HepG2 (cell line): ENCODE data around the gene CNKSR3. TPM values are rescaled to one million over a fixed set of nuclear protein-coding genes. Genes with fewer than 3 reads are reported as not detected.

Experiments used
- ATAC-seq: fragments of 200-7000 bp; cut with Tn5 transposase; 3 replicates; pipeline ENCODE4 v1.9.1; 2020; ENCODE audit warnings: mild to moderate bottlenecking, moderate library complexity
- BruUV-seq: library from RNA; stranded (reverse); fragments of 400-500 nt; replicated peaks from 2 replicates; lab custom pipeline; 2021; lab: Mats Ljungman, UMichigan
- CTCF ChIA-PET: fragments of 300-600 bp; formaldehyde crosslinking; extraction: SDS; loops from one replicate; lab custom pipeline; 2021; ENCODE audit warnings: low total read pairs, inconsistent platforms, low intra/inter-chr PET ratio; lab: Yijun Ruan, JAX
- POLR2A ChIA-PET: fragments of 350-600 bp; sonication (Branson Sonifier 250); formaldehyde crosslinking; loops from one replicate; lab custom pipeline; 2020; ENCODE audit warnings: antibody characterized with exemption, inconsistent platforms; lab: Yijun Ruan, JAX
- DNase-seq: peaks from one replicate; pipeline ENCODE4 v3.0.0-alpha.2; 2015; ENCODE audit warnings: low spot score
- FAIRE-seq: peaks from 3 replicates; lab custom pipeline; 2011; peaks lifted over from hg19 to GRCh38; lab: Jason Lieb, UNC
- H2AFZ ChIP-seq: one replicate; pipeline ENCODE4 v1.6.1; 2011; ENCODE audit warnings: low read length, inconsistent platforms
- H3K27ac ChIP-seq: fragments of 300-600 bp; 3 replicates; pipeline ENCODE4 v1.8.0; 2011; ENCODE audit warnings: mixed run types, mild to moderate bottlenecking, mixed read lengths, low read length, inconsistent platforms; ENCODE audit not compliant: insufficient read depth; ENCODE audit errors: extremely low read length
- H3K27me3 ChIP-seq, 2 experiments: fragments of 200-600 bp in 1 of 2; 2 replicates in 1 of 2; 3 replicates in 1 of 2; pipeline versions ENCODE4 v1.6.0 to v1.8.0; 2011; ENCODE audit warnings: low read length in 2 of 2, mild to moderate bottlenecking in 2 of 2, moderate library complexity in 2 of 2, inconsistent platforms in 1 of 2; ENCODE audit not compliant: insufficient read depth in 2 of 2, control insufficient read depth in 1 of 2
- H3K36me3 ChIP-seq, 2 experiments: fragments of 200-600 bp in 1 of 2; replicated peaks in 1 of 2; 2 replicates in 1 of 2; 3 replicates in 1 of 2; pipeline versions ENCODE4 v1.5.1 to v1.8.0; 2011; ENCODE audit warnings: low read length in 2 of 2, inconsistent platforms in 1 of 2; ENCODE audit not compliant: insufficient read depth in 2 of 2, control insufficient read depth in 1 of 2
- H3K4me1 ChIP-seq: 2 replicates; pipeline ENCODE4 v1.5.1; 2012; ENCODE audit warnings: low read length, inconsistent platforms; ENCODE audit not compliant: insufficient read depth
- H3K4me2 ChIP-seq: 2 replicates; pipeline ENCODE4 v1.6.0; 2011; ENCODE audit warnings: low read depth, low read length, inconsistent platforms
- H3K4me3 ChIP-seq, 3 experiments: fragments of 200-600 bp in 1 of 3; sonication (generic), shearing (Covaris generic) in 1 of 3; replicated peaks in 1 of 3; 2 replicates each; pipeline ENCODE4 v1.5.1; 2011 to 2016; ENCODE audit warnings: low read length in 3 of 3, inconsistent platforms in 2 of 3, low read depth in 2 of 3, mild to moderate bottlenecking in 2 of 3, control low read depth in 1 of 3, mixed read lengths in 1 of 3; ENCODE audit not compliant: insufficient read depth in 1 of 3
- H3K79me2 ChIP-seq: one replicate; pipeline ENCODE4 v1.6.1; 2011; ENCODE audit warnings: low read length, inconsistent platforms; ENCODE audit not compliant: insufficient read depth
- H3K9ac ChIP-seq: 2 replicates; pipeline ENCODE4 v1.6.0; 2011; ENCODE audit warnings: mild to moderate bottlenecking, low read depth, low read length, inconsistent platforms; ENCODE audit not compliant: insufficient read depth
- H3K9me3 ChIP-seq: 2 replicates; pipeline ENCODE4 v1.5.1; 2012; ENCODE audit warnings: mild to moderate bottlenecking, low read length
- H4K20me1 ChIP-seq: 2 replicates; pipeline ENCODE4 v1.6.0; 2011; ENCODE audit warnings: inconsistent platforms, mild to moderate bottlenecking, low read length, moderate library complexity; ENCODE audit not compliant: insufficient read depth
- HNF4G ChIP-seq, 2 experiments: sonication (generic) in 1 of 2; formaldehyde crosslinking in 1 of 2; IDR thresholded peaks; 2 replicates each; pipeline versions ENCODE4 v1.4.0 to v1.6.1; 2011 to 2020; ENCODE audit warnings: borderline replicate concordance in 2 of 2, low read depth in 2 of 2, mild to moderate bottlenecking in 2 of 2, low read length in 1 of 2, missing genetic modification reagents in 1 of 2, moderate library complexity in 1 of 2
- MEIS1 ChIP-seq: sonication (generic); formaldehyde crosslinking; IDR thresholded peaks from 2 replicates; pipeline ENCODE4 v1.9.0; 2021; ENCODE audit warnings: mild to moderate bottlenecking, missing genetic modification reagents, moderate library complexity, borderline replicate concordance
- NR2C2 ChIP-seq: sonication (generic); formaldehyde crosslinking; IDR thresholded peaks from 2 replicates; pipeline ENCODE4 v1.4.0; 2020; ENCODE audit warnings: missing genetic modification reagents, mild to moderate bottlenecking, moderate library complexity, borderline replicate concordance
- PTBP1 ChIP-seq: fragments of 200-400 bp; formaldehyde crosslinking; IDR thresholded peaks from 2 replicates; pipeline ENCODE4 v1.6.1; 2018; ENCODE audit warnings: low read length, low read depth; ENCODE audit not compliant: poor library complexity, severe bottlenecking
- TRIM24 ChIP-seq: sonication (generic); formaldehyde crosslinking; IDR thresholded peaks from 2 replicates; pipeline ENCODE4 v1.8.0; 2022; ENCODE audit warnings: mild to moderate bottlenecking, missing genetic modification reagents
- ZNF781 ChIP-seq: sonication (generic); formaldehyde crosslinking; IDR thresholded peaks from 2 replicates; pipeline ENCODE4 v1.5.1; 2020; ENCODE audit warnings: borderline replicate concordance, mild to moderate bottlenecking, missing genetic modification reagents; ENCODE audit errors: not compliant biosample characterization
- WGBS: methylation state at CpG from one replicate; pipeline ENCODE4 v1.1.6; 2017; ENCODE audit warnings: low lambda C conversion rate; 5-methylcytosine and 5-hydroxymethylcytosine counted together
- in situ Hi-C: cut with HindIII; loops from 2 replicates; pipeline ENCODE4 v1.10.0; 2017; ENCODE audit warnings: low pct_unique_long_range_greater_than_20kb; ENCODE audit not compliant: extremely low pct_ligation_motif_present
- intact Hi-C: fragments of 100-400 bp; cut with micrococcal nuclease; formaldehyde crosslinking; loops from one replicate; pipeline ENCODE4 v1.10.0; 2022; ENCODE audit not compliant: unreplicated experiment
- polyA plus RNA-seq, 8 experiments: library from polyadenylated mRNA; depleted of rRNA in 3 of 8; stranded (reverse) in 7 of 8; unstranded in 1 of 8; fragments of >200 nt; fragmentation: Illumina TruSeq in 4 of 8; extraction: Trizol in 4 of 8; gene quantifications; 2 replicates each; pipeline versions ENCODE4 v1.2.1 to v1.2.3, GENCODE V29; 2011 to 2016; ENCODE audit warnings: low read depth in 4 of 8, missing spikeins in 1 of 8, mixed read lengths in 1 of 8; ENCODE audit not compliant: insufficient read depth in 1 of 8
- total RNA-seq, 5 experiments: library from RNA; depleted of rRNA; stranded (reverse); fragments of >200 nt; fragmentation: Illumina TruSeq; extraction: Trizol; gene quantifications; 2 replicates each; pipeline ENCODE4 v1.2.3, GENCODE V29; 2016; ENCODE audit warnings: low read depth in 1 of 5
- TF ChIP-seq, protein P1 (sequence below): sonication (generic); formaldehyde crosslinking; IDR thresholded peaks from 2 replicates; pipeline ENCODE4 v1.4.0; 2020; ENCODE audit warnings: mild to moderate bottlenecking, missing genetic modification reagents, borderline replicate concordance
- TF ChIP-seq, protein P2 (sequence below): sonication (generic); formaldehyde crosslinking; IDR thresholded peaks from 2 replicates; pipeline ENCODE4 v1.4.0; 2020; ENCODE audit warnings: missing genetic modification reagents

CNKSR3 gene
- total and polyA plus RNA-seq, 2 of the 13 experiments (the other 11 are each of a cell fraction or from before 2014, with no cell fraction given), result 9.2 to 38.6 TPM

DNA sequence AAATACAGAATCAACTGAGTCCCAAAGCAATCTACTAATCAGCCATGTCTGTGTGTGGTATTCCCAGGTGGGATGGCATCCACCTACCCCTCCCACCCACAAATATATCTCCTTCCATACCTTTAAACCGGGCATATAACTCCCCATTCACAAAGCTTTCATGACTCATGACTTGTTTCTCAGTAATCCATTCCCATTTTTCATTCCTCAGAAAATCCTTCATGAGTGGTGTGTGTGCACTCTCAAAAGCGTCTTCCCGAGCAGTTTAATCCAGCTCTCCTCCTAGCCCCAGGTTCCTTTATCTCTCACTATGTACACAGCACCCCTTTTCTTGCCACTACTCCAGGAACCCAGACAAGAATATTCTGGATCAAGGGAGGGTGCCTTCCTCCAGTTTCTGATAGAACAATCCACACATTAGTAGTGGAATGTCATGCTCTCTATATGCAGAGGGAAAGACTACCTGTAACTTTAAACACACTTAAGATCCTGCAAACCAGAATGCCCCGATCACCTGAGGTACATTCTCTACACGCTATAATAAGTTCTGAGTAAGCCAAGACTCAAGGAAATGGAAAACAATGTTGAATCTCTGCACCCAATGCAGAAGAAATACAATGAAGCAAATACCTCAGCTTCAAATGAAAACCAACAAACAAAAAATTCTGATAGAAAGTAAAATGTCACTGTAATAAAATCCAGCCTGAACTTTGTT is 98.2 kb downstream of the CNKSR3 start:
- peaks cover 33% of the 10 kb centered on the region for H3K4me1 ChIP-seq
- no TSS peak for BruUV-seq
- H3K36me3 ChIP-seq, result peaks cover 21 to 78% of the 10 kb centered on the region in 2 experiments
- H2AFZ ChIP-seq, result no peak overlapping the region
- no peaks in the 10 kb centered on the region for H3K79me2 ChIP-seq
- no peak for ATAC-seq
- H3K27ac ChIP-seq, result no peak overlapping the region
- TF ChIP-seq ZNF781 (CRISPR knock-in tag) (no peak), MEIS1 (CRISPR knock-in tag) (no peak), NR2C2 (CRISPR knock-in tag) (no peak), TRIM24 (CRISPR knock-in tag) (no peak), HNF4G (IDR thresholded peaks at IDR 0.05; ENCODE audit: borderline replicate concordance, low read depth, low read length) (no peak), HNF4G (CRISPR knock-in tag; IDR thresholded peaks at IDR 0.05; ENCODE audit: borderline replicate concordance, low read depth) (no peak), PTBP1 (no peak)
- TF ChIP-seq, protein P1, sequence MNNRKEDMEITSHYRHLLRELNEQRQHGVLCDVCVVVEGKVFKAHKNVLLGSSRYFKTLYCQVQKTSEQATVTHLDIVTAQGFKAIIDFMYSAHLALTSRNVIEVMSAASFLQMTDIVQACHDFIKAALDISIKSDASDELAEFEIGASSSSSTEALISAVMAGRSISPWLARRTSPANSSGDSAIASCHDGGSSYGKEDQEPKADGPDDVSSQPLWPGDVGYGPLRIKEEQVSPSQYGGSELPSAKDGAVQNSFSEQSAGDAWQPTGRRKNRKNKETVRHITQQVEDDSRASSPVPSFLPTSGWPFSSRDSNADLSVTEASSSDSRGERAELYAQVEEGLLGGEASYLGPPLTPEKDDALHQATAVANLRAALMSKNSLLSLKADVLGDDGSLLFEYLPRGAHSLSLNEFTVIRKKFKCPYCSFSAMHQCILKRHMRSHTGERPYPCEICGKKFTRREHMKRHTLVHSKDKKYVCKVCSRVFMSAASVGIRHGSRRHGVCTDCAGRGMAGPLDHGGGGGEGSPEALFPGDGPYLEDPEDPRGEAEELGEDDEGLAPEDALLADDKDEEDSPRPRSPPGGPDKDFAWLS (CRISPR knock-in tag), result no peak
- TF ChIP-seq, protein P2, sequence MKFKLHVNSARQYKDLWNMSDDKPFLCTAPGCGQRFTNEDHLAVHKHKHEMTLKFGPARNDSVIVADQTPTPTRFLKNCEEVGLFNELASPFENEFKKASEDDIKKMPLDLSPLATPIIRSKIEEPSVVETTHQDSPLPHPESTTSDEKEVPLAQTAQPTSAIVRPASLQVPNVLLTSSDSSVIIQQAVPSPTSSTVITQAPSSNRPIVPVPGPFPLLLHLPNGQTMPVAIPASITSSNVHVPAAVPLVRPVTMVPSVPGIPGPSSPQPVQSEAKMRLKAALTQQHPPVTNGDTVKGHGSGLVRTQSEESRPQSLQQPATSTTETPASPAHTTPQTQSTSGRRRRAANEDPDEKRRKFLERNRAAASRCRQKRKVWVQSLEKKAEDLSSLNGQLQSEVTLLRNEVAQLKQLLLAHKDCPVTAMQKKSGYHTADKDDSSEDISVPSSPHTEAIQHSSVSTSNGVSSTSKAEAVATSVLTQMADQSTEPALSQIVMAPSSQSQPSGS, result no peak
- no peak overlapping the region for H3K9ac ChIP-seq
- H3K9me3 ChIP-seq, result no peaks in the 10 kb centered on the region
- H3K4me2 ChIP-seq, result no peak overlapping the region
- in situ Hi-C loops, result no loop called here
- 83% methylated on average over 5 of the region's 5 CpGs for WGBS
- CTCF ChIA-PET, result no interaction called here
- intact Hi-C loops, result no loop called here
- no peak for DNase-seq
- H4K20me1 ChIP-seq, result no peaks in the 10 kb centered on the region
- H3K4me3 ChIP-seq, result no peak overlapping the region
- POLR2A ChIA-PET, result interaction anchor here (0.8 kb wide), 1 partner anchor 96 kb away, joined by 3 read pairs; no protein-coding TSS in a partner anchor
- H3K27me3 ChIP-seq, result no peaks in the 10 kb centered on the region
- FAIRE-seq, result no peak
